MCF 10A (cell line): ENCODE results near the gene SLC12A9. TPM values are rescaled to one million over a fixed set of nuclear protein-coding genes. Genes with fewer than 3 reads are reported as not detected.
"Not testable (repeated sequence)": the region's sequence is repeated elsewhere in the genome, so short reads cannot be mapped to it uniquely, and the experiment has no call there.

ENCODE experiments used
- BruUV-seq: library from RNA; stranded (reverse); fragments of 400-500 nt; replicated peaks from 2 replicates; lab custom pipeline; 2021; lab: Mats Ljungman, UMichigan
- CTCF ChIA-PET: fragments of 300-600 bp; sonication (Branson Sonifier 250); formaldehyde crosslinking; extraction: SDS; loops from one replicate; lab custom pipeline; 2021; ENCODE audit warnings: antibody characterized with exemption, inconsistent platforms; lab: Yijun Ruan, JAX
- POLR2A ChIA-PET: fragments of 300-600, 350-650 bp; sonication (Branson Sonifier 250); formaldehyde crosslinking; extraction: SDS; loops from one replicate; lab custom pipeline; 2020; ENCODE audit warnings: antibody characterized with exemption, inconsistent platforms; lab: Yijun Ruan, JAX
- DNase-seq: peaks from one replicate; pipeline ENCODE4 v3.0.0-alpha.2; 2018; ENCODE audit not compliant: unreplicated experiment
- H3K27ac Mint-ChIP-seq: one replicate; pipeline ENCODE4 v1.8.0; 2022; ENCODE audit warnings: mild to moderate bottlenecking, low read depth, mixed read lengths; ENCODE audit not compliant: unreplicated experiment
- H3K27me3 Mint-ChIP-seq: one replicate; pipeline ENCODE4 v1.8.0; 2022; ENCODE audit warnings: mixed read lengths; ENCODE audit not compliant: insufficient read depth, unreplicated experiment
- H3K36me3 Mint-ChIP-seq: one replicate; pipeline ENCODE4 v1.8.0; 2022; ENCODE audit warnings: mild to moderate bottlenecking, moderate library complexity, mixed read lengths; ENCODE audit not compliant: insufficient read depth, unreplicated experiment
- H3K4me1 Mint-ChIP-seq: one replicate; pipeline ENCODE4 v1.8.0; 2022; ENCODE audit warnings: mixed read lengths; ENCODE audit not compliant: insufficient read depth, unreplicated experiment
- H3K4me3 Mint-ChIP-seq: one replicate; pipeline ENCODE4 v1.8.0; 2022; ENCODE audit warnings: mild to moderate bottlenecking, moderate library complexity, mixed read lengths; ENCODE audit not compliant: unreplicated experiment
- H3K9me3 Mint-ChIP-seq: one replicate; pipeline ENCODE4 v1.8.0; 2022; ENCODE audit warnings: mixed read lengths; ENCODE audit not compliant: unreplicated experiment
- intact Hi-C: fragments of 100-400 bp; cut with micrococcal nuclease; formaldehyde crosslinking; loops from 2 replicates; pipeline ENCODE4 v1.14.1; 2022
- total RNA-seq: library from RNA; stranded (reverse); gene quantifications from 2 replicates; pipeline ENCODE4 v1.2.3, GENCODE V29; 2022
- TF ChIP-seq, protein P1 (sequence below): fragments of 200-600 bp; IDR thresholded peaks from one replicate; pipeline ENCODE4 v1.8.0; 2022; ENCODE audit warnings: antibody characterized with exemption, mild to moderate bottlenecking; ENCODE audit not compliant: unreplicated experiment

Gene SLC12A9
- total RNA-seq, 1 experiment from 2014 or later = 19.2 TPM

DNA sequence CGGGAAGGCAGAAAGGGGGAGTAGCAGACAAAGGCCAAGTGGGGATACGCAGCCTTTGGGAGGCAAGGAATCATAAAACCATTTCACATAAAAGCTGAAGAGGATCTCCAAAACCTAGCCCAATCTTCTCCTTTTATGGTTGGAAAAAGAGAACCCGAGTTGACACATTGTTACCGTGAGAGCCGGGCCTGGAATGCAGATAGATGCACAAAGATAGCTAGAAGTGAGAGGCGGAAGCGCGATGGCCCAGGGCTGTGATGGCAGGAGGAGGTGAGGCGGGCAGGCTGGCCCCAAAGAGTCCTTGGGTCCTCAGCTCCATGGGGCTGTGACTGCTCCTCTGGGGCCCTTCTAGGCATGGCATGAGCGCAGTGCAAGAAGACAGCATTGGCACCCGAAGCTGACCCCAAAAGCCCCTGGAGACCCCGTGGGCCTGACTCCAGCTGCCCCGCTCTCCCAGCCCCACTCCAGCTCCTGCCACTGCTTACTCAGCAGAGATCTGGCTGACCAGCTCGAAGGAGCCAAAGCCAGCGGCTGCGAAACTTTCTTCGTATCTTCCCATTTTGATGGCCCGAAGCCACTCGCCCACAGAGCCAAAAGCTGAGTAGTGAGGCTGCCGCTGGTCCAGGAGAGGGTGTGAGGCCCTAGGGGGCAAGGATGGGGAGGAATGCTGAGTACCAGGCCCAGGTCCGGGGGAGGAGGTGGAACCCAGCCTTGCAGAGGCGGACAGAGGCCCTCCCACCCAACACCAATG lies 47.7 kb upstream of the SLC12A9 start:
- TF ChIP-seq, protein P1, sequence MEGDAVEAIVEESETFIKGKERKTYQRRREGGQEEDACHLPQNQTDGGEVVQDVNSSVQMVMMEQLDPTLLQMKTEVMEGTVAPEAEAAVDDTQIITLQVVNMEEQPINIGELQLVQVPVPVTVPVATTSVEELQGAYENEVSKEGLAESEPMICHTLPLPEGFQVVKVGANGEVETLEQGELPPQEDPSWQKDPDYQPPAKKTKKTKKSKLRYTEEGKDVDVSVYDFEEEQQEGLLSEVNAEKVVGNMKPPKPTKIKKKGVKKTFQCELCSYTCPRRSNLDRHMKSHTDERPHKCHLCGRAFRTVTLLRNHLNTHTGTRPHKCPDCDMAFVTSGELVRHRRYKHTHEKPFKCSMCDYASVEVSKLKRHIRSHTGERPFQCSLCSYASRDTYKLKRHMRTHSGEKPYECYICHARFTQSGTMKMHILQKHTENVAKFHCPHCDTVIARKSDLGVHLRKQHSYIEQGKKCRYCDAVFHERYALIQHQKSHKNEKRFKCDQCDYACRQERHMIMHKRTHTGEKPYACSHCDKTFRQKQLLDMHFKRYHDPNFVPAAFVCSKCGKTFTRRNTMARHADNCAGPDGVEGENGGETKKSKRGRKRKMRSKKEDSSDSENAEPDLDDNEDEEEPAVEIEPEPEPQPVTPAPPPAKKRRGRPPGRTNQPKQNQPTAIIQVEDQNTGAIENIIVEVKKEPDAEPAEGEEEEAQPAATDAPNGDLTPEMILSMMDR = no peak
- H3K36me3 Mint-ChIP-seq = peaks cover 73% of the 10 kb centered on the region

DNA sequence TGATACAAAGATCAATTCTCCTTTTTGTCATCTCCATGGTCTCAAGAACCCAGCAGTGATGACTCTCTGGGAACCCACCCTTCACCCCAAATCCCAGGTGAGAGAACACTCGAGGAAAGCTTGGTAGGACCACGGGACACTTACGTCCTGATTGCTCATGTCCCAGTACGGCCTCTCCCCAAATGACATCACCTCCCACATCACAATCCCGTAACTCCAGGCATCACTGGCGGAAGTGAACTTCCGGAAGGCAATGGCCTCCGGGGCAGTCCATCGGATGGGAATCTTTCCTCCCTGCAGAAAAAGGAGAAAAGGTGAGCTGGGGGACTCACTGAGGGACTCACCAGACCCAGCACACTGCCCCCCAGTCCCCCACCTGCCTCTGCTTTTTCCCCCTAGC lies 46.2 kb upstream of the SLC12A9 start:
- intact Hi-C loops = no loop called here
- Mint-ChIP-seq H3K4me1 (peaks cover 24% of the 10 kb centered on the region), H3K36me3 (peaks cover 80% of the 10 kb centered on the region), H3K9me3 (no peaks in the 10 kb centered on the region), H3K4me3 (no peak overlapping the region), H3K27me3 (no peaks in the 10 kb centered on the region), H3K27ac (no peak overlapping the region)
- POLR2A ChIA-PET = no interaction called here
- no peak for DNase-seq
- TF ChIP-seq, protein P1 = no peak
- no TSS peak for BruUV-seq
- CTCF ChIA-PET = no interaction called here

More for the DNA sequence above, 47.7 kb upstream of the SLC12A9 start:
- ChIA-PET CTCF (interaction anchor here (0.6 to 1.1 kb wide), 3 partner anchors 34 to 99 kb away, joined by 3 to 7 read pairs (median 4); partner anchors contain the start of genes POP7 and SLC12A9), POLR2A (interaction anchor here (0.7 to 4.5 kb wide), 4 partner anchors 10 to 99 kb away, joined by 3 to 29 read pairs (median 16); partner anchors contain the start of gene POP7)
- no TSS peak for BruUV-seq
- H3K27ac Mint-ChIP-seq = no peak overlapping the region
- no peaks in the 10 kb centered on the region for H3K27me3 Mint-ChIP-seq
- no peaks in the 10 kb centered on the region for H3K9me3 Mint-ChIP-seq
- H3K4me1 Mint-ChIP-seq = peaks cover 29% of the 10 kb centered on the region
- intact Hi-C loops = no loop called here
- no peak for DNase-seq
- no peak overlapping the region for H3K4me3 Mint-ChIP-seq

DNA sequence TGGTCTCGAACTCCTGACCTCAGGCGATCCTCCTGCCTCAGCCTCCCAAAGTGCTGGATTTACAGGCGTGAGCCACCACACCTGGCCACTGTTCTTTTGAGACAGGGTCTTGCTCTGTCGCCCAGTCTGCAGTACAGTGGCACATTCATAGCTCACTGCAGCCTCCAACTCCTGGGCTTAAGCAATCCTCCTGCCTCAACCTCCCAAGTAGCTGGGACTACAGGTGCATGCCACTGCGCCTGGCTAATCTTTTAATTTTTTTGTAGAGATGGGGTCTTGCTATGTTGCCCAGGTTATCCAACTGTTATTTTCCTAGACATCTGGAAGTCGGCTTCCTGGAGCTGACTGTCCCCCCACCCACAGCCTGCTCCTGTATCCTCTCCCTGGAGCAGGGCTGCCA lies 45.6 kb upstream of the SLC12A9 start:
- H3K27ac Mint-ChIP-seq, H3K9me3 Mint-ChIP-seq, H3K4me3 Mint-ChIP-seq, DNase-seq, intact Hi-C loops, BruUV-seq, H3K27me3 Mint-ChIP-seq: not testable (repeated sequence)
- peaks cover 86% of the 10 kb centered on the region for H3K36me3 Mint-ChIP-seq
- POLR2A ChIA-PET = interaction anchor here (1.3 kb wide), 1 partner anchor 19 kb away, joined by 4 read pairs; no protein-coding TSS in a partner anchor
- peaks cover 22% of the 10 kb centered on the region for H3K4me1 Mint-ChIP-seq
- CTCF ChIA-PET = interaction anchor here (0.6 to 1.8 kb wide), 3 partner anchors 45 to 276 kb away, joined by 3 to 7 read pairs (median 6); partner anchors contain the start of gene POP7

DNA sequence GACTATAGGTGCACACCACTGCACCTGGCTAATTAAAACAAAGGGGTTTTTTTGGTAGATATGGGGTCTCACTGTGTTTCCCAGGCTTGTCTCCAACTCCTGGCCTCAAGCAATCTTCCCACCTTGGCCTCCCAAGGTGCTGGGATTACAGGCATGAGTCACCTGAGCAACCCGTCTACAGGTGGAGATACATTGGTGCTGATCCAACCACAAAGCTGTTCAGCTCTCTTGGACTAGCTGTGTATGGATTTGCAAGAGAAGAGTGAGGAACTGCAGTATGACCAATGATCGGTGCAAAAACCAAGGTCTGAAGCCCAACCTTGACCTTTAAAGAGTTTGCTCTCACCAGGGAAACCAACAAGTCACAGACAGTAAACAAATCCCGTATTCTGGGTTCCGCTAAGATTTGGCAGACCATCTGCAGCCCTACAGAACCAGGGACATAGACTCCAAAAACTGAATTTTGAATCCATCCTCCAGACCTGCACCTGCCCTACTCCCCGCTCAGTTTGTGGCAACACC lies 44.1 kb upstream of the SLC12A9 start:
- Mint-ChIP-seq H3K9me3 (no peaks in the 10 kb centered on the region), H3K4me1 (peaks cover 11% of the 10 kb centered on the region), H3K27me3 (no peaks in the 10 kb centered on the region), H3K27ac (peak overlapping the region; percentile 49), H3K36me3 (peaks cover 99% of the 10 kb centered on the region), H3K4me3 (no peak overlapping the region)
- no peak for DNase-seq
- CTCF ChIA-PET = interaction anchor here (0.5 to 1.8 kb wide), 4 partner anchors 43 to 178 kb away, joined by 3 to 7 read pairs (median 4); partner anchors contain the start of gene POP7
- intact Hi-C loops = no loop called here
- POLR2A ChIA-PET = no interaction called here
- TF ChIP-seq, protein P1 = no peak
- BruUV-seq = no TSS peak
